NOMO-1 (cell line): ENCODE measurements around the gene GPR107.

Source experiments
- DNase-seq, 2 experiments: peaks; one replicate each; lab custom pipeline; 2025; ENCODE audit not compliant: unreplicated experiment in 2 of 2; lab: John Stamatoyannopoulos, UW

Gene GPR107

DNA sequence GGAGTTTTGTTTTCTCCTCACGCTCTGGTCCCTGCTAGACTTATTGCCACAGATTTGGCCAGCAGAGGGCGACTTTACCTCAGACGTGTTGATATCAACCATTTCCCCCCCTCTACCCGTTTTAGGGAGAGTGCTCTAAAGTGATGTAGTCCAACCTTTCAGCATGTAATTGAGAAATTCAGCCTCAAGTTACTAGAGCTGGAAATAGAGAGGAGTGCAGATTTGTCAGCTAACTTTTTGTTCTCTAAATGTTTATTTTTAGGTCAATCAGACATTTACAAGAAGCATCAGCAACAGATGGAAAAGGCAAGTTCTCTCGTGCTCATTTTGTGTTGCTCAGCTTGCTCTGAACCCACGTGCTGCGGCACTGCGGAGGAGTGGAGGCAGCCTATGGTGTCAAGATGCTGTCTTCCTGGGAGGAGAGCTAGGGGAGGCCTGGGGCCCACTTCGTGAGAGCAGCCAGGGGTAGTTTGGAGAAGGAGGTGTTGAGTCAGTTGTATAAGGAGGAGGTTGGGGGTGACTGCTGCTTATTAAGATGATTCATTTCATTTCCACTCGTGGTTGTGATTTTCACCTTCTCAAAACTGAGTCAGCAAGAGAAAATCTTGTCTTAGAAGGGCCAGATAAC lies 53.6 kb downstream of the GPR107 start:
- peak; percentile 7 to 77 for DNase-seq

DNA sequence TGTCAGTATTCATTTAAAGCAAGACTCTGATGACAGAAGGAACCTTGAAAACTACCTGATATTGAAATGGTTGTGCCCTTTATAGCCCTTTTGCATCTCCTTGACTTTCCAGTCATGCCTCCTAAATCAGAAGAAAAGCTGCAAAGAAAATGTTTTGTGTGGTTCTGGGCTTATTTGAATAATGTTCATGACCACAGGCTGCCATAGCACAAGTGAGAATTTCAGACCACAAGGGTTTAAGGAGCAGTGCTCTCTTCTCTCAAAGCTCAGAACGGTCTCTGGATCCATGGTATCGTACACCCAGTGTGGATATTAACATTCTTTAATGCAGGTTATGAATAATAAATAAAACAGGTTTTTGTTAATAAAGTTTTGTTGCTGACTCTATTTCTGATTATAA lies 54.2 kb downstream of the GPR107 start:
- no peak for DNase-seq

DNA sequence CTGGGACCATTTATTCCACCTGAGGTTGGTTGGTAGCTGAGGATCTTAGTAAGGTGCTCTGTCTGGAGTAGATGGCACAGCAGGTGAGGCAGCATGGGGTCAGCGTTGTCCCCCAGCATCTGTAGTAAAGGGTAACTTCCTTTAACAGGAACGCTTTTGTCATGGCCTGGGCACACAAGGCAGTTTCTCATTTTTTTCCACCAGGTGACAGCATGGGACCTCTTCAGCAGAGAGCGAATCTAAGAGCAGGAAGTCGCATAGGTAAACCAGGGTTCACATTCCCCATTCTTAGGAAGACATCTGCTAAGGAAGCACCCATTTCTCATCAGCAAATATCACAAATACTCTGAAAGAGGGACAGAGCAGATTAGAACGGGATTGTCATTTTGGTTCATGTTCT lies 56.5 kb downstream of the GPR107 start:
- no peak for DNase-seq

DNA sequence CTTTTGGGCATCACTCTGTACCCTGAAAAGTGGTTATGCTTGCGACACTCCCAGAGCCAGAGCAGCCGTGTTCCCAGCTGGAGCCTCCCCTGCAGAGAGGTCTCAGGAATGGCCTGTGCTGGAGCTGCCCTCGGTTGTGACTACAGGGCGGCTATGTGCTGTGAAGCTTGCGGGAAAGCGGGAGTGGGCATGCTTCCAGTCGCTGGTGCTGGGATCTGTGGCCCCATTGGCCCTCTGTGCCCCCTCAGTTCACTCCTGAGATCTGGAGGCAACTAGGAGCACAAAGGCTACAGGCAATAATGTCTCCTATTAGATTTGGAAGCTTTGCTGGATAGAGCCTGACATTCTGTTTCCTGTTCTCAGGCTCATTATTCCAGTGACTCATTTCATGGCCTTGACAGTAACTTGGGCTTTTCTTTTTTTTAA lies 56.9 kb downstream of the GPR107 start:
- no peak for DNase-seq

DNA sequence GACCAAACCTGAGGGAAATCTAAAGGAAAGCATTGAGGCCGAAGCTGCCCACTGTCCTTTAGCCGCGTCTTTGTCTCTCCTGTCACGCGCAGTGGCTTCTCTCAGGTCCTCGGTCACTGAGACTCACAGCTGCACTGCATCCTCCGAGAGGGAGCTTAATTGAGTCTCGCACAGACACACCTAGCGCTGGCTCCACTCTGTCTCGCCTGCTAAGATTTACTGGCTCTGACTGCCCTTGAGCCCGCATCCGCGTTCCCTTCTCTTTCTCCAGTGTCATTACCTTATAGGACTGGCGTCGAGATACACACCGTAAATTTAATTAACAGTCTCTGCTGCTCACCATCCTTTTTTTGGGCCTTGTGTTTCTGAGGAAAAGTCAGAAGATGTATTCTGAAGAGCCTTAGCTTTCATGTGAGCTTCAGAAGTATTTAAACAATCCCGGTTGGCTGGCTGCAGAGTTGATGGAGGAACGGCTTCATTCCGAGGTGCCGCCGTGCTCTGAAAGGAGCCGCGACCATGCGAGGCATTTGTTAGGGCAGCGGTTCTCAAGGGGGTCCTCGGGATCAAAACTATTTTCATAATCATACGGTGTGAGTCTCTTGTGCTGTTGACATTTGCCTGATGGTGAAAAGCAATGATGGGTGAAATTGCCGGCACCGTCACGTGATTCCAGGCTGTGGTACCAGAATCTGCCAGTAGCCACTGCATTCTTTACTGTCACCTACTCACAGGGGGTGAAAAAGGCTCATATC lies 58.3 kb downstream of the GPR107 start:
- DNase-seq: no peak

DNA sequence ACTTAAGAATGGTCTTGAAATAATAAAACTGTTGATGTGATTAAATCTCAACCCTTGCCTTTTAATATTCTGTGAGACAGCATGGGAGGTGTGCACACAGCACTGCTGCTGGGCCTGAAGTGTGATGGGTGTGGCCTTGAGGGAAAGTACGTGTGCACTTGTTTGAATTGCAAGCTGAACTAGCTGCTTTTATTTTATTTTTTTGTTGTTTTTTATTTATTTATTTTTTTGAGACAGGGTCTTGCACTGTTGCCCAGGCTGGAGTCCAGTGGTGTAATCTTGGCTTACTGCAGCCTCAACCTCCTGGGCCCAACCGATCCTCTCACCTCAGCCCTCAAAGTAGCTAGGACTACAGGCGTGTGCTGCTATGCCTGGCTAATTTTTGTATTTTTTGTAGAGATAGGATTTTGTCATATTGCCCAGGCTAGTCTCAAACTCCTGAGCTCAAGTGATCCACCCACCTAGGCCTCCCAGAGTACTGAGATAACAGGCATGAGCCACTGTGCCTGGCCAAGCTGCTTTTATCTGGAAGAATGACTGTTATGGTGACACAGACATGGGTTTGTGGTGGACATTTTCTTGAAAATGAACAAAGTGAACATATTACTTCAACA lies 58.9 kb downstream of the GPR107 start:
- no peak for DNase-seq

DNA sequence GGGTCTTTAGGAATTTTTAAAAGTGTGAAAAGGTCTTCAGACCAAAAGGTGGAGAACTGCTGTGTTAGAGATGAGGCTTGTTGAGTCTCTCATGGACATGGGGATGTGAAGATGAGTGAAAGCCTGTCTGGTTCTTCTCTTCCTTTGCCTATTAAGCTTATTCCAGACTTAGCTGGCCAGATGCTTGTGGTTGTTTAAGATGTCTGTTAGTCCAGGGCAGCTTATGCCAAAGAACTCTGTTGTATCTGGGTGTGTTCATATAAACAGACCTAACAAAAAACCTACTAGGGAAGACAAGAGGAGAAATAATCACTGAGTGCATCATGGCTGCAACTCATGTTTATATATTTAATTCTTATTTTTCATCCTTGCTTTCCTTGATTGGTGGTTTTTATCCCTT lies 61.0 kb downstream of the GPR107 start:
- DNase-seq: no peak

DNA sequence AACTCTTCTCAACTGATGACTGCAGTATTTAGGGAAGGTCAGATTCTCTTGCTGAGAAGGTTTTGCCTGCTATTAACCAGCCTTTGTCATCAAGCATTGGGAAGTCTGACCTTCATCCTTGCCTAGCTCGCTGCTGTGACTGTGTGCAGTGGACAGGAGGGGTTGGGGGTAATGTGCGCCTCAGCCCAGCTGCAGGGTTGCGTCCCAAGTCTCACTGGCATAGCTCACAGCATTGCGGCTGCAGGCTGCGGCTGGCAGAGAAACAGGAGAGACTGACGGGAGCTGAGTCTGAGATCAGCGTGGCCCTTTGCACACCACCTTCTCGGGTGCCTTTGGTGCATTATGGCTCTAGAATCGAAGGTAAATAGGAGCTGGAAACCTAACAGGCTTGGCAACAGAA lies 62.6 kb downstream of the GPR107 start:
- no peak for DNase-seq

DNA sequence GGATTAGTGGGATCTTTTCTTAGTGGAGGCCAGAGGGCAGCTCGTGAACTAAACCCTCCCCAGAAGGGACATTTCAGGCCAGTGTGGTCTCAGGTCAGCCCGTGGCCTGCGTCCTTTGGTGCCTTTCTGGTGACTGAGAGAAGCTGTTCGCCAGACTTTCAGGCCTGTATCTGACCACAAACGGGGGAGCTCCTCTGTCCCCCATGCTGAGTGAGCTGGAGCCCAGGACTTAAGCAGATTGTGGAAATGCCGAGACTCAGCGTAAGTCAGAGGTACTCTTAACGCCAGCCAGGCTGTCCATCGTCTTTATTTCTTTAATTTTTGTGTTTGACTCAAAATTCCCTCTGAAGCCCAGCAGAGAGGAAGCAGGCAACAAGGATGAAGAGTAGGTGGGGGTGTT lies 63.7 kb downstream of the GPR107 start:
- DNase-seq: no peak

DNA sequence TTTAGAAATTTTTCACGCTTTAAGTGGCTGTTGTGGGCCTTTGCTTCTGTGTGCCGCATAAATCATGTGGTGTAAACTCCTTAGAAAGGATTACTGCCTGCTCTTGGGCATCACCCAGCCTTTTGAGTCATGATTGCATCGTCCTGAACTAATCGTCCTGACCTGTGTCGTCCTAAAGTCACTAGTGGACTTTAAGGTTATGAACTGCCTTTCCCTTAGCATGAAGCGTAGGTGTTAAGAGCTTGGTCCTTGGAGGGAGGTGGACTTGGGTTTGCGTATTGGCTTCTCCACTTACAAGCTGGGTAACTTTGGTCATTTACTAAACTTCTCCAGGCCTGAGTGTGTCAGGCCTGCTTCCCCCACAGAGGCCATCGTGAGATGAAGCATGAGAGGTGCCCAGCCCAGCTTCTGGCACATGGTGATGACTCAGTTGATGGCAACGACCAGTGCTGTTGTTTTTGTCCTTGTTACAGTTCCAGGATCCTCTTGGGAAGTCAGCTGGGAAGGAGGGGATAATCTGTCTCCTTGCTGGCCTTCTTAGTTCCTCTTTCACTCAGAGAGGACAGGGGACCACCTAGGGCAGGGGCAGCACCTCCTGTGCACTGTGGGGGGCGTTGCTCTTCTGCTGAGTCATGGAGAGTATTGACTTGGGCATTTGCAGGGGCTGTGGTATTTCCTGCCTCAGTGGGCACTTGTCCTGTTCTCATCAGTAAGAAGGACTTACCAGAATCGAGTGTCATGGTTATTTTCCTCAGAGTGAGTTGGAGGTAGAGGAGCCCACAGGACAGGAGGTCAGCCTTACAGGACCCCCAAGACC lies 64.3 kb downstream of the GPR107 start:
- no peak for DNase-seq

DNA sequence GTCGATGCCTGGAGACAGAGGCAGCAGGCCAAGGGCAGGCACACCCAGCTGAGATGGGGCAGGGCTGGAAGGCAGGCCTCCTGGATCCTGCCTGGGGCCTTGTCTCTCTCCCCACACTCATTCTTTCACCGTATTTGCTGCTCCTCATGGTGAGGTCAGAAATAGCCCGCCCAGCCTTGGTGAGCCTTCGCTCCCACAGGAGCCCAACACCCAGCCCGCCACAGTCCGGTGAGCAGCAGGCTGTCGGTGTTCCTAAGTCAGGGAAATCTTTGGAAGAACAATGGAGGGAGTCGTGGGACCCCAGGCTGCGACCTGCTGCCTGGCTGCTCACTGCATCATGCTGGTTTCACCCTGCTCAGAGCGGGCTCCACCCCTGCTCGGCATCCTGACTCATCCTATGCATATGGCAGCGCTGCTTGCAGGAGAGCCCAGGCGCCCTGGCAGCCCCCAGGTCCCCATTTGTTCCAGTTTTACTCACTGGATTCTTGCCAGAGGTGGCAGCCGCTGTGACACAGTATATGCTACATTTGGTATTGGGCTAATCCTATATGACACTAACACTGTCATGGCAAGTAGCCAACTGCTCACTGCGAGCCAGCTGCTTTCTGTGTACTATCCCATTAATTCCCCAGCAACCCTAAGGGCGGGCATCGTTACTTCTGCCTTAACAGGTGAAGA lies 65.3 kb downstream of the GPR107 start:
- no peak for DNase-seq

DNA sequence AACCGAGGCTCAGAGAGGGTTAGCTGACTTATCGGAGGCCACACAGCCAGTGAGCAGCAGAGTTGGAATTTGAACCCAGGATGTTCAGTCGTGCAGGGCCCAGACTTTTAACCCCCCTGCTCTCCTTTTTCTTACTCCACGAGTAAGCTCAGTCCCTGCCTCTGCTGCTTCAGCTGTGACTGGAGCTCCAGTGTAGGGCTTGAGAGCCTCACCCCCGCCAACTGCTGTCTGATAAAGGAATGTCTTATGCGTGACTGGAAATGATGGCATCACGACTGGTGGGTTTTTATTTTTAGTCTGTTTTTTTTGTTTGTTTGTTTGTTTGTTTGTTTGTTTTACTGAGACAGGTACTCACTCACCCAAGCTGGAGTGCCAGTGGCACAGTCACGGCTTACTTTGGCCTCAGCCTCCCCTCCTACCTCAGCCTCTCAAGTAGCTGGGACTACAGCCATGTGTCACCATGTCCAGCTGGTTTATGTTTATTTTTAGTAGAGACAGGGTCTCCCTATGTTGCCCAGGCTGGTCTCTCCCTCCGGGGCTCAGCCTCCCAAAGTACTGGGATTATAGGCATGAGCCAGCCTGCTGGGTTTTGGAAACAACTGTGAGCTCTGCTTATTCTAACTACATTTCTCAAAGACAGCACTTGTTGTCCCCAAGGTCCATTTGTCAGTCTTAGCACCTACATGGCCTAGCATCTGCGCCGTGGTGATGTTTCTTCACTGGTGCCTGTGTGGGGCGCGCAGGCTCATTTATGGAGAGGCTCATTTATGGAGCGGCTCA lies 66.0 kb downstream of the GPR107 start:
- DNase-seq: no peak

DNA sequence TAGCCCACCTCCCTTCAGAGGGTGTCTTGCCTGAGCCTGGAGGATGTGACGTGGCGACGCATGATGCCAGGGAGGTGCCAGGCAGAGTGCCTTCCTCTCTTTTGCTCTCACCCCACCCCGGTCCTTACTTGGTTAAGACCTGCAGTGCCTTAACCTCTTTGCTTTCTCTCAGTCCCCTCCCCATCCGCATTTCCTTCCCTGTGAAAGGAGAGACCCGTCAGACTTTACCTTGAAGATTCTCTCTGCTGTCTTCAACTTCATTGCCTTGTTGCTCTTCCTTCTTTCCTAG lies 66.5 kb downstream of the GPR107 start:
- no peak for DNase-seq

DNA sequence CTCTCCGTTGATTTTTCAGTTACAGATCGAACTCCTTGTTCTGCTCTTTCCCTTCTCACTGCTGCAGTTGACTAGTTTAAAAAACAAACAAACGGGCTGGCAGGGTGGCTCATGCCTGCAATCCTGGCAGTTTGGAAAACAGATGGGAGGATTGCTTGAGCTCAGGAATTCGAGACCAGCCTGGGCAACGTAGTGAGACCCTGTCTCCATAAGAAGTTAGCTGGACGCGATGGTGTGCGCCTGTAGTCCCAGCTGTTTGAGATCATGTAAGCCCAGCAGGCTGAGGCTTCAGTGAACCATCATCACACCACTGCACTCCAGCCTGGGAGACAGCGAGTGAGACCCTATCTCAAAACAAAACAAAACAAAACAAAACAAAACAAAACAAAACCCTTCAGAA lies 67.1 kb downstream of the GPR107 start:
- DNase-seq: no peak

DNA sequence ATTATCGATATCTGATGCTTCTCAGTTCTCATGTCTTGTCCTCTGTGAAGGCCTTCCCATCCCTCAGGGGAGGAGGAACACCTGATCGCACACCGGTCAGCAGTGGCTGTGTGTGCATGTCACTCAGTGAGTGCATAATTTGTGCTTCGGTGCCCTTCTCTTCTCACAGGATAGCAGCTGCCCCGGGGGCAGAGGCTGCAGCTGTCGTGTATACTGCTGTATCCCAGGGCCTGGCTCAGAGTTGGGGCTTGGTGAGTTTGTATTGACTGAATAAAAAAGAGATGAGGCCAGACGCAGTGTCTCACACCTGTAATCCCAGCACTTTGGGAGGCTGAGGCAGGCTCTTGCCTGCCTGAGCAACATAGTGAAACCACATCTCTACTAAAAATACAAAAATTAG lies 68.8 kb downstream of the GPR107 start:
- DNase-seq: no peak

DNA sequence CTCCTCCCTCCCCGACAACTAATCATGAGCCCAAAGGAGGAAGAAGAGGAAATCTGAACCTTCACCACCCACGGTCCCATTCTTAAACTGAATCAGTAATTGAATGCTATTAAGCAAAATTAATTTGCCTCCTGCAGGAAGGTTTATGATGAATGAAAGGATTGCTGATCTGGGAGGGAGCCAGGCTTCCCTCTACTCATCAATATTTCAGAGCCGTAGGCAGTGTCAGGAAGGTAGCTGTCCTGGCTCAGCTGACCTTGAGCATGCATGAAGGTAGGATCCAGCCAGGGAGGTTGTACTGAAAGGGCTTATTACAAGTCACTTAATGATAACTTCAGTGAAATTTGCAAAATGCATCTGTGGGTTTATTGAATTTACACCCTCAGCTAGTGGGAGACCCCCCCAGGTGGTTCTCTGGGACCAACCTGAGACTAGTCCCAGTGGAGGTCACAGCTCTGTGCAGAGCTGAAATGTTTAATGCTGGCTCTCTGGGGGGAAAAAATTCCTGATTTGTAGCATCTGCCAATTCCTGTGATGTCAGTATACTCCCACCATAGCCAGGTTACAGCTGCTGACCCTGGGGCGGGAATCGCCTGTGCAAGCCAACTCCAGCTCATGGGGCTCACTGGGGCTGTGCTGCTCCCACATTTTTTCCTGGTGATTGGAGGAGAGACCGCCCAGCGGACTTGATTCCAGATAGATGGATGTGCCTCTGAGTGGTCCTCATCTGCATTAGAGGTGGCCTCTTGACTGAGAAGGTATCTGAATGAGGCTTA lies 70.6 kb downstream of the GPR107 start:
- no peak for DNase-seq

DNA sequence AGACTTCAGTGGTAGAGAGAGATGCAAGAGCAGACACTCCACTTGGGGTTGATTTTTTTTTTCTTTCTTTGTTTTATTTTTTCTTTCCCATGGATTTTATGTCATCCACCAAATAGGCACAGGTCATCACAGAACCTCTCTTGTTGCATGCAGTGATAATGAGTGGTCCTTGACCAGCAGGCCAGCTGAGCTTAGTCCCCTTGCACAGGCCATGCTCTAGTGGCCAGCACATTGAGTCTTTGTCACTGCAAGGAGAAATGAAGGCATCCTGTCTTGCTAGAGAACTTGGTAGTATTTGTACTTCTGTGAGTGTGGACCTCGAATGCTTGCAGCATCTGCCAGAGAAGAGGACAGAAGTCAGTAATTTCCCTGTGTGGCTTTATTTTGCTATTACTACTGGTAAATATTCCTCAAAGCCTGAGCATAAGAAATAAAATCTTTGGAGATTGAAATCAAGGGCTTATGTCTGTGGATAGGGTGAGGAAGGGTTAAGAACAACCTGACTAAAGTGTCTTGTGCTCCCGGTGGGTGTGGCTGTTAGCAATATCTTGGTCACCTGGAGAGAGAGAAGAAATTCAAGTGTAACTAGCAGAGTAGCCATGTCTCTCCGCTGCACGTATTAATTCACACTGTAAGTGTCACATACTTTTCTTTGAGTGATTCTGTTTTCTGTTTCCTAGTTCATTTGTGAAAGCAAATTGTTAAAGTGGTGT lies 73.2 kb downstream of the GPR107 start:
- no peak for DNase-seq

DNA sequence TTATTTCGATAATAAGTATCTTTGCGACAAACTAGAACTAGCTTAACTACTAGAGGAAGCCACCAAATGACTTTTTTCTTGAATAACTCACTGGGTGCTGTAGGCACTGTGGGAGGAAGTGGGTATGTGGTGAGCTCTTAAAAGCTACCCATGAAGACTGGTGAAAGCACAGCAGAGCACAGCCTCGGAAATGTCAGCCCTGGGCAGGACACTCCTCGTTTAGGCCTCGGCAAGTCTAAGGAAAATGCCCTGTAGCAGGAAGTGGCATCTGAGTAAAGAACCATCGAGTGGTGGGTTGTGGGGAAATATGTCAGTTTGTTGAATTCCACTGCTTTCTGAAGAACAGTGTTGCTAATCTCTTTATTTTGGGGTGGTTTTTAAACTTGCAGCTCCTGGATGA lies 74.5 kb downstream of the GPR107 start:
- DNase-seq: peak; percentile 46 to 81
